ENCODE results near the gene SNX10. TPM values are rescaled to one million over a fixed set of nuclear protein-coding genes. Genes with fewer than 3 reads are reported as not detected.

SNX10 gene
- total RNA-seq, 1 donor from 2014 or later, result 5.2 TPM

GRCh38 chr7:26420422-26421019 is 128.9 kb downstream of the SNX10 start:
- Histone ChIP-seq H3K4me1 (no peaks in the 10 kb centered on the region), H3K27ac (no peak overlapping the region), H3K4me3 (no peak overlapping the region), H3K36me3 (no peaks in the 10 kb centered on the region), H3K9me3 (no peaks in the 10 kb centered on the region), H3K27me3 (no peaks in the 10 kb centered on the region)
- intact Hi-C loops (cut with DNase I), result no loop called here
- TF ChIP-seq CTCF (IDR thresholded peaks at IDR 0.05), result no peak
- TF ChIP-seq POLR2A (IDR thresholded peaks at IDR 0.05), result no peak
- TF ChIP-seq POLR2AphosphoS5 (IDR thresholded peaks at IDR 0.05; ENCODE audit: insufficient read depth in 1 of 2, low read depth in 1 of 2), result no peak
- no peak for DNase-seq (ENCODE audit: extremely low spot score in 2 of 2)

GRCh38 chr7:26422761-26423160 is 131.1 kb downstream of the SNX10 start:
- H3K4me3 ChIP-seq, result no peak overlapping the region
- no peaks in the 10 kb centered on the region for H3K4me1 ChIP-seq
- intact Hi-C loops (cut with DNase I), result no loop called here
- no peak overlapping the region for H3K27ac ChIP-seq
- H3K9me3 ChIP-seq, result no peaks in the 10 kb centered on the region
- no peaks in the 10 kb centered on the region for H3K36me3 ChIP-seq
- DNase-seq (ENCODE audit: extremely low spot score in 2 of 2), result no peak
- no peaks in the 10 kb centered on the region for H3K27me3 ChIP-seq
- TF ChIP-seq POLR2AphosphoS5 (IDR thresholded peaks at IDR 0.05; ENCODE audit: insufficient read depth in 1 of 2, low read depth in 1 of 2), result no peak
- TF ChIP-seq POLR2A (IDR thresholded peaks at IDR 0.05), result no peak
- no peak for TF ChIP-seq CTCF (IDR thresholded peaks at IDR 0.05)

GRCh38 chr7:26423436-26423835 is 131.8 kb downstream of the SNX10 start:
- intact Hi-C loops (cut with DNase I), result no loop called here
- Histone ChIP-seq H3K27ac (no peak overlapping the region), H3K4me3 (no peak overlapping the region), H3K36me3 (no peaks in the 10 kb centered on the region), H3K9me3 (no peaks in the 10 kb centered on the region), H3K4me1 (no peaks in the 10 kb centered on the region), H3K27me3 (no peaks in the 10 kb centered on the region)
- TF ChIP-seq POLR2AphosphoS5 (IDR thresholded peaks at IDR 0.05; ENCODE audit: insufficient read depth in 1 of 2, low read depth in 1 of 2) (no peak), POLR2A (IDR thresholded peaks at IDR 0.05) (no peak), CTCF (IDR thresholded peaks at IDR 0.05) (no peak)
- DNase-seq (ENCODE audit: extremely low spot score in 2 of 2), result no peak

Other genes starting within 250 kb of the SNX10 start
- 5.2 TPM for gene NFE2L3, start 139.7 kb upstream of the SNX10 start, total RNA-seq
- gene HNRNPA2B1, start 91.1 kb upstream of the SNX10 start, total RNA-seq, result 222 TPM
- gene CBX3, start 90.1 kb upstream of the SNX10 start, total RNA-seq, result 52.1 TPM